H9 (cell line): ENCODE results near the gene DICER1. TPM values are rescaled to one million over a fixed set of nuclear protein-coding genes. Genes with fewer than 3 reads are reported as not detected.

ENCODE experiments used
- DNase-seq: peaks from one replicate; pipeline ENCODE4 v3.0.0-alpha.2; 2017
- H2AFZ ChIP-seq: one replicate; pipeline ENCODE4 v1.6.1; 2013; ENCODE audit warnings: mild to moderate bottlenecking, low read length, control low read depth, moderate library complexity
- H2AK5ac ChIP-seq: 2 replicates; pipeline ENCODE4 v1.6.1; 2013; ENCODE audit warnings: low read length, control low read depth, mixed read lengths; ENCODE audit not compliant: insufficient read length
- H2BK120ac ChIP-seq: one replicate; pipeline ENCODE4 v1.6.1; 2013; ENCODE audit warnings: low read depth, mild to moderate bottlenecking, low read length, control low read depth, inconsistent platforms; ENCODE audit not compliant: poor library complexity, severe bottlenecking
- H2BK12ac ChIP-seq: 2 replicates; pipeline ENCODE4 v1.6.1; 2013; ENCODE audit warnings: low read length, control low read depth, mixed read lengths, low read depth; ENCODE audit not compliant: insufficient read length
- H2BK15ac ChIP-seq: 2 replicates; pipeline ENCODE4 v1.6.1; 2013; ENCODE audit warnings: low read depth, low read length, control low read depth
- H2BK20ac ChIP-seq: one replicate; pipeline ENCODE4 v1.6.1; 2013; ENCODE audit warnings: low read depth, mild to moderate bottlenecking, low read length, control low read depth, inconsistent platforms; ENCODE audit not compliant: poor library complexity, severe bottlenecking
- H2BK5ac ChIP-seq: 2 replicates; pipeline ENCODE4 v1.6.1; 2013; ENCODE audit warnings: low read length, control low read depth, mixed read lengths; ENCODE audit not compliant: insufficient read length
- H3K14ac ChIP-seq: 2 replicates; pipeline ENCODE4 v1.6.1; 2013; ENCODE audit warnings: low read length, control low read depth; ENCODE audit not compliant: insufficient read depth
- H3K18ac ChIP-seq: 2 replicates; pipeline ENCODE4 v1.6.1; 2013; ENCODE audit warnings: low read depth, mild to moderate bottlenecking, mixed read lengths, low read length, control low read depth; ENCODE audit not compliant: insufficient read length
- H3K23ac ChIP-seq: 2 replicates; pipeline ENCODE4 v1.6.1; 2013; ENCODE audit warnings: low read length, control low read depth, mixed read lengths, low read depth; ENCODE audit not compliant: insufficient read length
- H3K23me2 ChIP-seq: 2 replicates; pipeline ENCODE4 v1.6.1; 2013; ENCODE audit warnings: low read depth, mild to moderate bottlenecking, mixed read lengths, low read length, control low read depth; ENCODE audit not compliant: insufficient read length, poor library complexity, severe bottlenecking
- H3K27ac ChIP-seq: 2 replicates; pipeline ENCODE4 v1.5.1; 2013; ENCODE audit warnings: low read length, control low read depth, mixed read lengths, low read depth; ENCODE audit not compliant: insufficient read length
- H3K27me3 ChIP-seq: 2 replicates; pipeline ENCODE4 v1.6.1; 2013; ENCODE audit warnings: low read length, control low read depth, inconsistent platforms; ENCODE audit not compliant: insufficient read depth
- H3K4ac ChIP-seq: 2 replicates; pipeline ENCODE4 v1.6.1; 2013; ENCODE audit warnings: low read depth, mild to moderate bottlenecking, control low read depth, inconsistent platforms, low read length, moderate library complexity
- H3K4me1 ChIP-seq: 2 replicates; pipeline ENCODE4 v1.6.1; 2013; ENCODE audit warnings: low read length, control low read depth, inconsistent platforms; ENCODE audit not compliant: insufficient read depth
- H3K4me2 ChIP-seq: 2 replicates; pipeline ENCODE4 v1.6.1; 2013; ENCODE audit warnings: low read length, control low read depth, mixed read lengths; ENCODE audit not compliant: insufficient read length, insufficient read depth
- H3K56ac ChIP-seq: 2 replicates; pipeline ENCODE4 v1.6.1; 2013; ENCODE audit warnings: low read depth, mild to moderate bottlenecking, mixed read lengths, low read length, control low read depth; ENCODE audit not compliant: insufficient read length
- H3K79me1 ChIP-seq: 2 replicates; pipeline ENCODE4 v1.6.1; 2013; ENCODE audit warnings: low read depth, mild to moderate bottlenecking, moderate library complexity, low read length, control low read depth, inconsistent platforms; ENCODE audit not compliant: insufficient read depth, poor library complexity, severe bottlenecking
- H3K79me2 ChIP-seq: 2 replicates; pipeline ENCODE4 v1.6.1; 2013; ENCODE audit warnings: low read length, control low read depth, inconsistent platforms; ENCODE audit not compliant: insufficient read depth
- H3K9ac ChIP-seq: 2 replicates; pipeline ENCODE4 v1.6.1; 2013; ENCODE audit warnings: low read length, control low read depth, mixed read lengths; ENCODE audit not compliant: insufficient read length; ENCODE audit errors: extremely low read depth
- H3K9me3 ChIP-seq: one replicate; pipeline ENCODE4 v1.6.1; 2013; ENCODE audit warnings: low read depth, low read length, inconsistent platforms; ENCODE audit not compliant: control insufficient read depth
- H3T11ph ChIP-seq: one replicate; pipeline ENCODE4 v1.6.1; 2013; ENCODE audit warnings: mild to moderate bottlenecking, low read length, control low read depth, inconsistent platforms
- H4K20me1 ChIP-seq: one replicate; pipeline ENCODE4 v1.6.1; 2013; ENCODE audit not compliant: control insufficient read depth, insufficient read length, insufficient read depth
- H4K5ac ChIP-seq: 2 replicates; pipeline ENCODE4 v1.6.1; 2013; ENCODE audit warnings: low read depth, mild to moderate bottlenecking, mixed read lengths, low read length, control low read depth; ENCODE audit not compliant: insufficient read length
- H4K8ac ChIP-seq: replicated peaks from 2 replicates; pipeline ENCODE4 v1.6.1; 2013; ENCODE audit warnings: low read length, control low read depth, mixed read lengths, low read depth; ENCODE audit not compliant: insufficient read length
- H4K91ac ChIP-seq: 2 replicates; pipeline ENCODE4 v1.6.1; 2013; ENCODE audit warnings: low read depth, mild to moderate bottlenecking, moderate library complexity, mixed read lengths, low read length, control low read depth; ENCODE audit not compliant: insufficient read length
- H3K27ac Mint-ChIP-seq, 3 experiments: 2 replicates in 2 of 3; 3 replicates in 1 of 3; pipeline ENCODE4 v1.8.0; 2020 to 2021; ENCODE audit warnings: mixed read lengths in 3 of 3, mild to moderate bottlenecking in 1 of 3, moderate library complexity in 1 of 3
- H3K27me3 Mint-ChIP-seq: 2 replicates; pipeline ENCODE4 v1.8.0; 2021; ENCODE audit warnings: low read depth, mild to moderate bottlenecking, moderate library complexity, mixed read lengths
- H3K36me3 Mint-ChIP-seq, 3 experiments: 2 replicates in 2 of 3; 3 replicates in 1 of 3; pipeline ENCODE4 v1.8.0; 2020 to 2021; ENCODE audit warnings: low read depth in 3 of 3, mixed read lengths in 3 of 3; ENCODE audit not compliant: insufficient read depth in 1 of 3
- H3K4me1 Mint-ChIP-seq, 2 experiments: 2 replicates each; pipeline ENCODE4 v1.8.0; 2020; ENCODE audit warnings: mixed read lengths in 2 of 2
- H3K4me3 Mint-ChIP-seq, 2 experiments: 2 replicates in 1 of 2; 3 replicates in 1 of 2; pipeline ENCODE4 v1.8.0; 2020 to 2021; ENCODE audit warnings: mild to moderate bottlenecking in 2 of 2, mixed read lengths in 2 of 2, moderate library complexity in 1 of 2
- H3K9me3 Mint-ChIP-seq, 2 experiments: 2 replicates in 1 of 2; 3 replicates in 1 of 2; pipeline ENCODE4 v1.8.0; 2020; ENCODE audit warnings: mild to moderate bottlenecking in 2 of 2, mixed read lengths in 2 of 2, moderate library complexity in 1 of 2
- CTCF ChIP-seq: fragments of 200-600 bp; sonication (generic); conservative IDR thresholded peaks from 3 replicates; pipeline ENCODE4 v1.8.0; 2021; ENCODE audit warnings: antibody characterized with exemption, mild to moderate bottlenecking
- WGBS: extraction: QIAGEN DNeasy Blood & Tissue Kit; methylation state at CpG from one replicate; pipeline ENCODE4 v1.1.7; 2013; ENCODE audit warnings: missing lambda C conversion rate, low lambda C conversion rate, mixed read lengths; ENCODE audit not compliant: insufficient read length; ENCODE audit errors: extremely low coverage; 5-methylcytosine and 5-hydroxymethylcytosine counted together
- total RNA-seq: library from RNA; stranded (reverse); gene quantifications from 2 replicates; pipeline ENCODE4 v1.2.1, GENCODE V29; 2021

DICER1 gene
- total RNA-seq, 1 experiment from 2014 or later: 57.0 TPM

GRCh38 chr14:95141684-95142083 lies 15.6 kb downstream of the DICER1 start:
- Histone ChIP-seq H3K9me3 (no peaks in the 10 kb centered on the region), H3K79me2 (peaks cover 10% of the 10 kb centered on the region; the same call in 1 of the 2 replicates), H3K14ac (no peak overlapping the region), H2BK12ac (no peak overlapping the region), H2AK5ac (no peak overlapping the region), H2BK20ac (no peak overlapping the region), H2BK5ac (no peak overlapping the region), H3K9ac (no peak overlapping the region), H2BK120ac (no peak overlapping the region), H3K56ac (no peak overlapping the region), H3T11ph (no peak overlapping the region), H3K18ac (no peak overlapping the region), H3K4me1 (peaks cover 10% of the 10 kb centered on the region; the same call in 1 of the 2 replicates), H3K23ac (no peak overlapping the region), H4K20me1 (no peaks in the 10 kb centered on the region), H2AFZ (no peak overlapping the region), H3K4ac (no peak overlapping the region), H4K8ac (no peak overlapping the region), H3K79me1 (no peaks in the 10 kb centered on the region), H3K27me3 (no peaks in the 10 kb centered on the region), H2BK15ac (no peak overlapping the region), H3K23me2 (no peaks in the 10 kb centered on the region), H3K27ac (no peak overlapping the region), H4K91ac (no peak overlapping the region), H3K4me2 (no peak overlapping the region), H4K5ac (no peak overlapping the region)
- H3K4me3 Mint-ChIP-seq: peak overlapping the region in 1 of 2 experiments; percentile 55; a peak in 1 of 5 replicates
- H3K9me3 Mint-ChIP-seq: peaks cover 5 to 15% of the 10 kb centered on the region in 2 experiments; a peak in 4 of 5 replicates
- peaks cover 80 to 90% of the 10 kb centered on the region in 2 experiments for H3K4me1 Mint-ChIP-seq
- peak overlapping the region in 2 of 3 experiments; percentile 64 to 66; a peak in 3 of 7 replicates for H3K27ac Mint-ChIP-seq
- no peak for TF ChIP-seq CTCF
- WGBS: no CpG with 5 or more reads among the region's 1 CpG
- DNase-seq: no peak
- peaks cover 5 to 14% (median 14%) of the 10 kb centered on the region in 3 experiments for H3K36me3 Mint-ChIP-seq
- no peaks in the 10 kb centered on the region for H3K27me3 Mint-ChIP-seq
